HUES6 (cell line): ENCODE measurements around the gene EHMT1.
"Not testable (repeated sequence)": the region's sequence is repeated elsewhere in the genome, so short reads cannot be mapped to it uniquely, and the experiment has no call there.

Experiments
- H3K27ac ChIP-seq: 2 replicates; pipeline ENCODE4 v1.7.0; 2013; ENCODE audit warnings: low read depth, mild to moderate bottlenecking, low read length, inconsistent platforms
- H3K27me3 ChIP-seq: 2 replicates; pipeline ENCODE4 v1.6.1; 2013; ENCODE audit warnings: low read length; ENCODE audit not compliant: control insufficient read depth, insufficient read depth
- H3K36me3 ChIP-seq: 2 replicates; pipeline ENCODE4 v1.6.1; 2013; ENCODE audit warnings: low read length; ENCODE audit not compliant: control insufficient read depth, insufficient read depth
- H3K4me1 ChIP-seq: 2 replicates; pipeline ENCODE4 v1.6.1; 2013; ENCODE audit warnings: low read length; ENCODE audit not compliant: control insufficient read depth, insufficient read depth
- H3K4me3 ChIP-seq: 2 replicates; pipeline ENCODE4 v1.5.1; 2013; ENCODE audit warnings: low read depth, low read length
- H3K9ac ChIP-seq: one replicate; pipeline ENCODE4 v1.6.1; 2013; ENCODE audit warnings: mild to moderate bottlenecking, low read length
- H3K9me3 ChIP-seq: 2 replicates; pipeline ENCODE4 v1.6.1; 2013; ENCODE audit warnings: low read depth, low read length; ENCODE audit not compliant: control insufficient read depth, insufficient read depth

The EHMT1 gene

DNA sequence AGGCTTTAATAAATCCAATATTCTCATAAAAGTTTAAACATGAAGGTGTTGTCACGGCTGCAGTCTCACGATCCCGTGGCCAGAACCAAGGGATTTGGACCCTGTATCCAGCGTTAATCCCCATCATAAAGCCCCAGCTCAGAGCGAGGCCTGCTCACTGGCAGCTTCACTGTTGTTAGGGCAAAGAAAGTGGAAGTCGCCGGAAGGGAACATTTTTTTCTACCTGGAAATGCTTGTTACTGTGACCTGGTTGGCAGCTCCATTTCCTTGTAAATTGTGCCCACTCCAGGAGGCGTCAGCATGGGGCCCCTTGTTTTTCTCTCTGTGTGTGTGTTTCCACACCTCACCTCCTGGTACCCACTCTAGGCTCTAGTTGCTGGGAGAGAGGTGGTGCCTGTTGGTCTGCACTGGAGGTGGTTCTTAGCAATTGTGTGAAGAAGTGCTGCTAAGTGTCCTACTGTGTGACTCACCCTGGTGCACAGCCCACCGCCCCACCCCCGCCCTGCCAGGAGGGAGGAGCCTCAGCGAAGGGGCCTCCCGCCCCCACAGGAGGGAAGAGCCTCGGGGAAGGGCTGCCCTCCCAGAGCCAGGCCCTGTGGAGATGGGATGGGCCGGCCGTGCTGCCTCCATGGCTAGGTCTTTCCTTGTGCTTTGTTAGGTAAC lies 105.1 kb downstream of the EHMT1 start:
- Histone ChIP-seq H3K36me3 (peaks cover 50% of the 10 kb centered on the region), H3K27ac (peak overlapping the region; percentile 32; the same call in 1 of the 2 replicates), H3K9ac (no peak overlapping the region), H3K4me3 (no peak overlapping the region), H3K9me3 (no peaks in the 10 kb centered on the region), H3K4me1 (peaks cover 18% of the 10 kb centered on the region), H3K27me3 (no peaks in the 10 kb centered on the region)

DNA sequence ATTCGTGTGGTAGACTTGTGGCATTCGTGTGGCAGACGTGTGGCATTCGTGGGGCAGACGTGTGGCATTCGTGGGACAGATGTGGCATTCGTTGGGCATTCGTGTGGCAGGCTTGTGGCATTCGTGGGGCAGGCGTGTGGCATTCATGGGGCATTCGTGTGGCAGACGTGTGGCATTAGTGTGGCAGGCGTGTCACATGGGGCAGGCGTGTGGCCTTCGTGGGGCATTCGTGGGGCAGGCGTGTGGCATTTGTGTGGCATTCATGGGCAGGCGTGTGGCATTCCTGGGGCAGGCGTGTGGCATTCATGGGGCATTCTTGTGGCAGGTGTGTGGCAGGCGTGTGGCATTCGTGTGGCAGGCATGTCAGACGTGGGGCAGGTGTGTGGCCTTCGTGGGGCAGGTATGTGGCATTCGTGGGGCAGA lies 106.0 kb downstream of the EHMT1 start:
- no peaks in the 10 kb centered on the region for H3K9me3 ChIP-seq
- no peak overlapping the region for H3K27ac ChIP-seq
- H3K4me3 ChIP-seq = no peak overlapping the region
- H3K27me3 ChIP-seq = no peaks in the 10 kb centered on the region
- H3K9ac ChIP-seq = no peak overlapping the region
- peaks cover 48% of the 10 kb centered on the region for H3K36me3 ChIP-seq
- H3K4me1 ChIP-seq = peaks cover 18% of the 10 kb centered on the region

DNA sequence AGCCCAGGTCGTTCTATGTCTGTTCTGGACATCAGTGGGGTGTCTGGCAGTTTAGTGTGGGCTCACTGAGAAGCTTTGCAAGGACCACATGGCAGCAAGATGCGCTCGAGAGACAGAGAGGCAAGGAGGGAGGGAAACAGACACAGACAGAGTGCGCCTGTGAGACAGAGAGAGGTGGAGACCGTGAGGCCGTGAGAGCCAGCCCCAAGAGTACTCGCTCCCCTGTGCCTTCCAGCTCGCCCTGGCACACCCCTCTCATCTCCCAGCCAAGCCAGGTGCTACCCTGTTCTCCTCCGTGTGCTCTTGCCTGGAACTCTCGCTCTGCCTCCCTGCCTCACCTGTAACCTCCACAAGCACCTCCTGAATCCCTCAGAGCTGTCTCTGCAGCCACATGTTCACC lies 106.8 kb downstream of the EHMT1 start:
- peaks cover 18% of the 10 kb centered on the region for H3K4me1 ChIP-seq
- H3K4me3 ChIP-seq = no peak overlapping the region
- H3K9me3 ChIP-seq = no peaks in the 10 kb centered on the region
- H3K27ac ChIP-seq = no peak overlapping the region
- H3K36me3 ChIP-seq = peaks cover 45% of the 10 kb centered on the region
- H3K9ac ChIP-seq = no peak overlapping the region
- H3K27me3 ChIP-seq = no peaks in the 10 kb centered on the region

DNA sequence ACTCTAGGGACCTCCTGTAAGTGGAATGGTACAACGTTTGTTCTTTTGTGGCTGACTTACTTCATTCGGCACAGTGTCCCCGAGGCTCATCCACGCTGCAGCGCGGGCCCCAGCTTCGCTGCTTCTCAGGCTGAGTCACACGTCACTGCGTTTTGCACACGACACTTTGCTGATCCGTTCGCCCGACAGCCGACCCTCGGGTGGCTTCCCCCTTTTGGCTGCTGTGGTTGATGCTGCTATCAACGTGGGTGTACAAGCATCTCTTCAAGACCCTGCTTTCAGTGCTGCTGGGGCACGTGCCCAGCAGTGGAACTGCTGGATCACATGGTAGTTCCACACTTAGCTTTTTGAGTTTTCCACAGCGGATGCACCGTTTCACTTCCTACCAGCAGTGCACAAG lies 107.5 kb downstream of the EHMT1 start:
- H3K4me3 ChIP-seq, H3K9ac ChIP-seq, H3K9me3 ChIP-seq, H3K27me3 ChIP-seq, H3K27ac ChIP-seq: not testable (repeated sequence)
- H3K36me3 ChIP-seq = peaks cover 45% of the 10 kb centered on the region
- peaks cover 18% of the 10 kb centered on the region for H3K4me1 ChIP-seq

DNA sequence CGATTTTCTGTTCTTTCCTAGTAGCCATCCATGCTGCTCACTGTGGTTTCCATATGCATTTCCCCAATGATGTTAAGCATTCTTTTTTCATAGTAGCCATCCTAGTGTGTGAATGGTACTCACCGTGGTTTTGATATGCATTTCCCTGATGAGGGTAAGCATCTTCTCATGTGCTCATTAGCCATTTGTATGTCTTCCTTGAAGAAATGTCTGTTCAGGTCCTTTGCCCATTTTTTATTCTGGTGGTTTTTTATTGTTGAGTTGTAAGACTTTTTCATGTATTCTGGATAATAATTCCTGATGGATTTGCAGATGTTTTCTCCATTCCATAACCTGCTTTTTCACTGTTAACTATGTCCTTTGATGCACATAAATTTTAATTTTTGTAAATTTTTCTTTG lies 108.0 kb downstream of the EHMT1 start:
- Histone ChIP-seq H3K27me3 (no peaks in the 10 kb centered on the region), H3K4me3 (no peak overlapping the region), H3K4me1 (peaks cover 20% of the 10 kb centered on the region), H3K9ac (no peak overlapping the region), H3K9me3 (no peaks in the 10 kb centered on the region), H3K36me3 (peaks cover 49% of the 10 kb centered on the region), H3K27ac (no peak overlapping the region)

DNA sequence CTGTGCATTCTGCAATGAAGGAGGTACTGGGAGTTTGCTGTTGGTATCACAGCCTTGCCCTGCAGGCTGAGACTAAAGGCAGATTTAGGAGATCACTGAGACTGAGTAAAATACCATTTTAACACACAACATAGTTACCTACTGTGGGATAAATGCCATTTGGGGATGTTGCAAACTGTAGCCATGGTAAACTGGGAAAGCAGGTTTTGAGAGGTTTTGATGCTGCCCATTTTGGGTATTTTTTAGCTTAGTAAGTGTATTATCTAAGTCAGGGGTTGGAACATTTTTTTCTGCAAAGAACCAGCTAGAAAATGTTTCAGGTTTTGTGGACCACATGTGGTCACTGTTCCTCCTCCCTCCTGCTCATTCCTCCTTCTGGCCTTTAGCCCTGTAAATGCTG lies 108.9 kb downstream of the EHMT1 start:
- peaks cover 58% of the 10 kb centered on the region for H3K36me3 ChIP-seq
- H3K9ac ChIP-seq = no peak overlapping the region
- peaks cover 21% of the 10 kb centered on the region for H3K4me1 ChIP-seq
- H3K9me3 ChIP-seq = no peaks in the 10 kb centered on the region
- H3K4me3 ChIP-seq = no peak overlapping the region
- H3K27me3 ChIP-seq = no peaks in the 10 kb centered on the region
- no peak overlapping the region for H3K27ac ChIP-seq

DNA sequence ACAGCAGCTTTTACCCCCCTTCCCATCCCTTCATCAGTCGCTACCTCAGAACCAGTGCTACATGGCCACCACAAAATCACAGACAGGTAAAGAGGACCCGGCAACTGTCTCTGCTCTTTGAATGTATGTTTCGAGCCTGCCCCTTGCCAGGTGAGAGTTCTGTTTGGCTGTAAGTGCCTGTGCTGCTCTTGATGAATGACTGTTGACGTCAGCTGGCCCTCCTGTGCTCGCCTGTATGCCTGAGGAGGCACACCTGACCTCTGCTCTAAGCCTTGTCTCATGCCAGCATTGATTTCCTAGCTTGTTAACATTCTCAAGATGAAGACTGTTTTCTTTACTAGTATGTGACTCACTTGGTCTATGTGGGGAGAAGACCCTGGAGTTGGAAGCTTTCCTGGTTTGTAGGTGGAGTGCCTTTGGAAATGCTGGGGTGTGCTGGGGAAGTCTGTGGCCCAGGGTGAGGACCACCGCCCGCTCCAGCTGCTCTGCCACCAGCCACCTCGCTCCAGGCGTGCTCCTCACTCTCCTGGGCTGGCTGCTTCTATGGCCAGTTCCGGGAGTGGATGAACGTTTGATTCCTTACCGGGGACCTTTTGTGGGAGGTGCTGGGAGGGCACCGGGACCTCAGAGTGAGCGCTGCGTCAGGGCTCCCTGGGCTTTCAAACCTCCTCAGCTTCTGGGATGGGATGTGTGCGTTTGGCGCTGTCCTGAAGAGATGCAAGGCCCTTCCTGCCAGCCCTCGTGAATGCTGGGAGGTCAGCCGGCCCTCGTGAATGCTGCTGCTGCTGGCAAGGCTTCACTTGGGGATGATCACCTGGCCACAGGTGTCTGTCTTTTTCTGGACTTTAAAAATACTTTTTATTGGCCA lies 109.9 kb downstream of the EHMT1 start:
- no peak overlapping the region for H3K4me3 ChIP-seq
- no peaks in the 10 kb centered on the region for H3K9me3 ChIP-seq
- no peak overlapping the region for H3K27ac ChIP-seq
- no peak overlapping the region for H3K9ac ChIP-seq
- H3K27me3 ChIP-seq = no peaks in the 10 kb centered on the region
- peaks cover 18% of the 10 kb centered on the region for H3K4me1 ChIP-seq
- H3K36me3 ChIP-seq = peaks cover 68% of the 10 kb centered on the region

DNA sequence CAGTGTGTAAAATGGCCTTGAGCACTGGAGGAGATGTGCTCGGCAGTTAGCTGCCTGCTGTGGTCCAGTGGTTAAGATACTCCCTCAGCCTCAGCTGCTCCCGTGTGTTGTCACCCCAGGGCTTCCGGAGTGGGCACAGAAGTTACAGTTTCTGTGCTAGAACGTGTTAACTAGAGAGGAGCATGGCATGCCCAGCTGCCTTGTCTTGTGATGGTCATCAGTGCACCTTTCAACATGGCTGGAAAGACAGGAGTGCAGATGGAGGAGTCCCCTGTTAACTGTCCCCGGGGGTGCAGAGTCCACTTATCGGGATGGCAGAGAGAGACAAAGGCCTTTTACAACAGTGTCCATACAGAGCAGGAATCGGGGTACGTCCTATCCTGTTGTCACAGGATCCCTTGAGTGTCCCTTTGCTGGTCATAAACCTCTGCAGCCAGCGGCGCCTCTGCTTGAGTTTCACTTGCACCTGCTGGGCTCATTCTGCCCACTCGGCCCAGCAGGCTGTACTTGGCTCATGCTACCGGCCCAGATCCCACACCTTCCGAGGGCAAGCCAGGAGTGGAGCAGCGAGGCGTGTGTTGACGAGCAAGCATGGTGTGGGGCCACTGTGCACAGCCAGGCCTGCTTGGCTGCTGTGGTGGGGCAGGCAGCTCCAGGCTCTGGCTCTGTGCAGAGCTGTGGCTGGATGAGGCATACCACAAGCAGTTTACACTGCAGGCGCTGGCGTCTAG lies 112.6 kb downstream of the EHMT1 start:
- Histone ChIP-seq H3K36me3 (peaks cover 74% of the 10 kb centered on the region), H3K27ac (no peak overlapping the region), H3K9ac (no peak overlapping the region), H3K27me3 (no peaks in the 10 kb centered on the region), H3K4me1 (peaks cover 8% of the 10 kb centered on the region; the same call in 1 of the 2 replicates), H3K9me3 (no peaks in the 10 kb centered on the region), H3K4me3 (no peak overlapping the region)

DNA sequence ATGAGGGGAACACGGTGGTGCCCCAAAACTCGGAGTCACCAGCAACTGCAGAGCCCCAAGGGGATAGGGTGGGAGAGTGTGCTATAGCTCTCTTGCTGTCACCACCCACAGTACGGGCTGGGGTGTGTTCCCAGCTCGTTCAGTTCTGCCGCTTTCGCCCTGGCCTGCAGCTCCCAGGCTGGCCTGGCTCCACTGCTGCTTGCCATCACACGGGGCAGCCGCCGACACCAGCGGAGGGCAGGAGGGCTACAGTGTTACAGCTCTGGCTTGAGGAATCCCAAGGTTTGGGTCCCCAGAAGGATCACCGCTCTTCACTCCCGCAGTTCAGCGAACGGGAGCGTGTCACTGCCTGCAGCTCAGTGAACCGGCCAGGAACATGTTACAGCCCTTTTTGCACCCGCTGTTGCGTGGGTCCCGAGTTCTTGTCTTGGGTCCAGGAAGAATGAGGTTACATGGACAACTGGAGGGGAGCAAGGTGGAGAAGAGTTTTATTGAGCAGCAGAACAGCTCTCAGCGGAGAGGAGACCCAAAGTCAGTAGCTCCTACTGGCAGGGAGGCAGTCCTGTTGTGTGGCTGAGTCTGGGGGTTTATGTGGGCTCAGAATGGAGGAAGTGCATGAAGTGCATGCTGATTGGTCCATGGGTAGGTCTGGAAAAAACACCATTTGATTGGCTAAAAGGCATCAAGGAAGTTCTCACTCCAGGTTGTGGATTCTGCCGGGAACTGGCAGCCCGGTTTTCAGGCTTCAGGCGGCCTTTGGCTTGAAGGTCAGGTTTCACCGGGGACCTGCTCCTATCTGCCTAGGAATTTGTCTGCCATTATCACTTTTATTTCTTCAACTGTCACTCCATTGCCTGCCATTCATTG lies 113.4 kb downstream of the EHMT1 start:
- Histone ChIP-seq H3K9me3 (no peaks in the 10 kb centered on the region), H3K4me1 (peaks cover 8% of the 10 kb centered on the region; the same call in 1 of the 2 replicates), H3K4me3 (no peak overlapping the region), H3K27ac (0 out of 2 replicates have a peak overlapping the region, but pooled peaks have one; percentile 63), H3K36me3 (peaks cover 69% of the 10 kb centered on the region), H3K9ac (no peak overlapping the region), H3K27me3 (no peaks in the 10 kb centered on the region)

DNA sequence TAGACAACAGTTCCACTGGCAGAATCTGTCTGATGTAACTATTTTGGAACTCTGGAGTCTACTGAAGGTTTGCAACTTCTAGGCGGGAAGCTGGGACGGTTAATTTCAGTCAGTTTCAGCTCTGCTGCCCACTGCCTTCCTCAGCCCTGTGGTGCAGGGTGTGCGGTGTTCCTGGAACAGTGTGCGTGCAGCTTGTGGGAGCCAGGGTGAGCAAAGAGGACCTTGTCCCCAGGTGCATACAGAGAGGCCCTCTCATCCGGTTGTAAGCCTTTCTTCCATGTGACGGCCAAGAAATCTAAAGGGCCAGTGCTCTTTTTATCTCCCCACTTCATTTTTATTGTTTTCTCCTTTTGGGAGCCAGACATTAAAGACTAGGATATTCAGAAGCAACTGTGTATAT lies 114.6 kb downstream of the EHMT1 start:
- Histone ChIP-seq H3K27ac (no peak overlapping the region), H3K36me3 (peaks cover 65% of the 10 kb centered on the region)

More for the DNA sequence above, 114.6 kb downstream of the EHMT1 start:
- H3K27me3 ChIP-seq = no peaks in the 10 kb centered on the region
- H3K4me1 ChIP-seq = peaks cover 8% of the 10 kb centered on the region; the same call in 1 of the 2 replicates
- H3K9me3 ChIP-seq = no peaks in the 10 kb centered on the region
- H3K4me3 ChIP-seq = no peak overlapping the region
- no peak overlapping the region for H3K9ac ChIP-seq
